NCI-H1694 treated with DMSO at 0.1 percent for 48 hours (cell line): ENCODE results near the gene JAG2.
A peak's percentile ranks its signal among the peaks of the same experiment; 100 is the strongest.

Source experiments
- DNase-seq: peaks from one replicate; lab custom pipeline; 2025; lab: John Stamatoyannopoulos, UW

JAG2 gene

DNA sequence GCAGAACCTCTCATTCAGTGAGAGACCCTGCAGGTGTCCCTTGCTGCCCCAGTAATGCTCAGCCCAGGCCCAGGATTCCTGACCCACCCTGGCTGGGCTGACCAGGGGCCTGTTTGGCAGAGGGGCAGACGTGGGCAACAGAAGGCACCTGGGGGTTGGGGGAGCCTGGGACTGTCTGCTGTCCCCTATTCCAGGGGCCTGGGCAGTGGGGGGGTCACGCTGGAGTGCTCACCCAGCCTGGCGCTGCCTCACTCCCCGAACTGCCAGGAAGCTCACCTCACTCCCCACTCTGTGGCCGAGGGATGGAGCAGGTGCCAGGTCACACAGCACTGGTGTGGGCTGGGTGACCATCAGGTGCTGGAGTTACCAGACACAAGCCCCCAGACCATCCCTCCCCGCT is 35.1 kb upstream of the JAG2 start:
- DNase-seq: no peak

- DNase-seq: peak; percentile 95
Measured at GRCh38 chr14:105203057-105203531, 34.5 kb upstream of the JAG2 start.

DNA sequence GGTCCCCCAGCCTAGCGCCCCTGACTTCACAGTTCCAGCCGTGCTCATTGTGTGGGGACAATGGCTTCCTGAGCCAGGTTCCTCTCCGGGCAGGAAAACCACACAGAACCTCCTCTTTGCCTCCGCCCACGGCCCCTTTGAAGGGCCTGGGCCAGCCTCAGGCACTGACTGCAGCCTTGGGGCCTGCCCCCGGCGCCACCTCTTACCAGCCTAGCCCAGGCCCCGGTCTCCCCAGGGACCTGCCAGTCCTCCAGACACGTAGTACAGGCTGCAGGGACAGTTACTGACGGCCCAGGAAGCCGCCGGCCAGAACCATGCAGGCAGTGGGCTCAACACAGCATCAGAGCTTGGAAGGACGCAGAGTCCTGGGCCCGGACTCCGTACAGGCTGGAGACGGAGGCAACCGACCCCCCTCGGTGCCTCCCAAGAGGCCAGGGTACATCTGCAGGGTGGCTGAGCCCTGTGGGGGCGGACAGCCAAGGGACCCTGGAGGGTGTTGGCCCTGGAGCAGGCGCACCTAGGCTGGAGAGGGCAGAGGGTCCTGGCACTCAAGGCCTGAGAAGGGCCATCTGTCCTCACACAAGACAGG is 33.4 kb upstream of the JAG2 start:
- DNase-seq: no peak

- no peak for DNase-seq
Measured at GRCh38 chr14:105201156-105201924, 32.8 kb upstream of the JAG2 start.

- no peak for DNase-seq
Measured at GRCh38 chr14:105200641-105201040, 32.1 kb upstream of the JAG2 start.

- no peak for DNase-seq
Measured at GRCh38 chr14:105200074-105200473, 31.5 kb upstream of the JAG2 start.

DNA sequence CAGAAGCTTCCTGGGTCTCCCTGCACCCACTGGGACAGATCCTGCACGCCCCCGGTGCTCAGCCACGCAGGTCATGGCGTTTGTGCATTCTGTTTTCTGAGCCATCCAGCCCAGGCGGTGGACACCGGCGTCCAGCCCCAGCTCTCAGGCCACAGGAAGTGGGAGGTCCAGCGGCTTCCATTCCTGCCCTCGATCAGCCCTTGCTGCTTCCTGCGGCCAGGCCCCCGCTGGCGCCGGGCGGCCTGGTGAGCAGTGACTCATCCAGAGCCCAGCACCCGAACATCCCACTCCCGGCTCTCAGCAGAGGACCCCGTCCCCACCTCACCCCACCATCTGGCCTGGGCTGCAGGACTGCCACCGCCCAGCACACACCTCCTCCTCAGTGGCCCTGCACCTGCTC is 30.5 kb upstream of the JAG2 start:
- no peak for DNase-seq

- no peak for DNase-seq
Measured at GRCh38 chr14:105198588-105198987, 30.0 kb upstream of the JAG2 start.

- DNase-seq: no peak
Measured at GRCh38 chr14:105197211-105197641, 28.6 kb upstream of the JAG2 start.

DNA sequence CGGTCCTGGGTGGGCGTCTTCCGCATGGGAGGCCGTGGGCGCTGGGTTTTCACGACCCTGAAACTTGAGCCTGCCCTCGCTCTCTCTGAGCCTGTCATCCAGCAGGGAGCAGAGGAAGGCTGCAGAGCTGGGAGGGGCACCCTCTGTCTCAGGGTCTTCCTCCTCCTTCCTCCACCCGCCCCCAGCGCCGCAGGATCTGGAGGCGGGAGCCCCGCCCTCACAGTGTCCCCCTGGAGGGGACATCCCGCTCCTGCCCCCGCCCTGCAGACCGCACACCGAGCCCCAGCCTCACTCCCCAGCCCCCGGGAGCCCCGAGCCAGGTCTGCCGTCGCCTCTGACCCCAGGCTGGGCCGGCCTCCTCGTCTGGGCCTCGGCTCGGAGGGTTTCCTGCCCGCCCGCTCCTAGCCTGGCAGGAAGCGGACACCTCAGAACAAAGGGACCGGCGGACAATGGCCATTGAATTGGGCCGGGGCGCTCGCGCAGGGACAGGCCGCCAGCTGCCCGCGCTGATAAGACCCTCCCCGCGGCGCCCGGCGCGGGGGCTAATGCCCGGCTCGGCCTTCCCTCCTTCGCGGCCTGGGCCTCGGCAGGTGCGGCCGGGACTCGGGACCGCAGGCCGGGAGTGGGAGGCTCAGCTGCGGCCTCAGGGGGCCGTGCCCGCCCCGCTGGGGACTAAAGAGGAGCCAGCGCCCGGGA is 27.8 kb upstream of the JAG2 start:
- DNase-seq: no peak

GRCh38 chr14:105195522-105196264 is 27.1 kb upstream of the JAG2 start:
- DNase-seq: no peak

- no peak for DNase-seq
Measured at GRCh38 chr14:105195051-105195450, 26.5 kb upstream of the JAG2 start.

GRCh38 chr14:105193916-105194782 is 25.6 kb upstream of the JAG2 start:
- DNase-seq: no peak

DNA sequence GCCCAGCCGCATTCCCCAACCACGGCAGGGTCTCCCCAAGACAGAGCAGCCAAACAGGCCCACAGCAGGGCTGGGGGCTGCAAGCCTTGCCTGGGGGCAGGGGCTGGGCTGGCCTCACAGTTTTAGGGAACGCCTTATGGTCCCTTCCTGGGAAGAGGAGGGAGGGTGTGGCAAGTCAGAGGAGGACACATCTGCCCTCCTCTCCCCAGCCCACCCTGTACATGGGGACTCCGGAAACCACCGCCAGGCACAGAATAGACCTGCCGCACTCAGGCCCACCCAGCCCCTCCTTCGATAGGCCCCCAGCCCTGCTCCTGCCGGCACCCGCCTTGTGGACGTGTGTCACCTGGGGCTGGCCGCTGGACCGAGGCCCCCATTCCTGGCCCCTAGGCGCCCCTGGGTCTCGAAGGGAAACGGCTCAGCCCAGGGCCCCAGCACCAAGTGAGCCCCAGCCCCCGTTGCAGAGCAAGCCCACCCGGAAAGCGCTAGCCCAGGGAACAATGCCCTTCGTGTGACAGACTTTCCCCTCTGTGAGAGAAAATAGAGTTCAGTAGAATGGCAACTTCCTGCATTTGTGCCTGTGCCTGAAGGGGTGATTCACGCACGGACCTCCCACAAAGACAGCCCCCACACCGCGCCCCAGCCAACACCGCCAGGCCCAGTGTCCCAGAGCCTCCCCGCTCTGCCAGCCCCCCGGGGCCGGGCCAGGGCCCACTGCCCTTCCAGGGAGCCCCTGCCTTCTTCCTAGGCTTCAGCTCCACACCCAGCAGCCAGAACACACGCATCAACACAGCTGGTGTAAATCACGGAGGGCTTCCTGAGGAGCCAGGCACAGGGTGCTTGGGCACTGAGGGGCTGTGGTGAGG is 24.5 kb upstream of the JAG2 start:
- DNase-seq: no peak

GRCh38 chr14:105187935-105188524 is 19.5 kb upstream of the JAG2 start:
- DNase-seq: no peak

GRCh38 chr14:105187116-105187515 is 18.5 kb upstream of the JAG2 start:
- no peak for DNase-seq

- no peak for DNase-seq
Measured at GRCh38 chr14:105185973-105186372, 17.4 kb upstream of the JAG2 start.

DNA sequence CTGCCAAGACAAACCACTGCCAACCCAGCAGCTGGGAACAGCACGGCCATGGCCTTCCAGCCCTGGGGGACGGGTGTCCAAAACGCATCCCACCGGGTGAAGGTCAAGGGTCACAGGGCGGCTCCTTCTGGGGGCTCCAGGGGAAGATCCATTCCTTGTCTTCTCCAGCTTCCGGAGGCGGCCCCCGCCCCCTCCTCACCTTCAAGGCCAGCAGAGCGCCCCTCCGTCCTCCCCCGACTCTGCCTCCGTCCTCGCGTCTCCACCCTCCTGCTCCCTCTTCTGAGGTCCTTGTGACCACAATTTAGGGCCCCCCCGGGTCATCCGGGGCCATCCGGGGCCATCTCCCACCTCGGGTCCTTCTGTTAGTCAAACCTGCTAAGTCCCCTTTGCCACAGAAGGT is 16.4 kb upstream of the JAG2 start:
- DNase-seq: no peak

GRCh38 chr14:105184461-105184860 is 15.9 kb upstream of the JAG2 start:
- no peak for DNase-seq
